ENCODE data around the gene TXNL4B.
"Not testable (repeated sequence)": the region's sequence is repeated elsewhere in the genome, so short reads cannot be mapped to it uniquely, and the experiment has no call there.

TXNL4B gene

DNA sequence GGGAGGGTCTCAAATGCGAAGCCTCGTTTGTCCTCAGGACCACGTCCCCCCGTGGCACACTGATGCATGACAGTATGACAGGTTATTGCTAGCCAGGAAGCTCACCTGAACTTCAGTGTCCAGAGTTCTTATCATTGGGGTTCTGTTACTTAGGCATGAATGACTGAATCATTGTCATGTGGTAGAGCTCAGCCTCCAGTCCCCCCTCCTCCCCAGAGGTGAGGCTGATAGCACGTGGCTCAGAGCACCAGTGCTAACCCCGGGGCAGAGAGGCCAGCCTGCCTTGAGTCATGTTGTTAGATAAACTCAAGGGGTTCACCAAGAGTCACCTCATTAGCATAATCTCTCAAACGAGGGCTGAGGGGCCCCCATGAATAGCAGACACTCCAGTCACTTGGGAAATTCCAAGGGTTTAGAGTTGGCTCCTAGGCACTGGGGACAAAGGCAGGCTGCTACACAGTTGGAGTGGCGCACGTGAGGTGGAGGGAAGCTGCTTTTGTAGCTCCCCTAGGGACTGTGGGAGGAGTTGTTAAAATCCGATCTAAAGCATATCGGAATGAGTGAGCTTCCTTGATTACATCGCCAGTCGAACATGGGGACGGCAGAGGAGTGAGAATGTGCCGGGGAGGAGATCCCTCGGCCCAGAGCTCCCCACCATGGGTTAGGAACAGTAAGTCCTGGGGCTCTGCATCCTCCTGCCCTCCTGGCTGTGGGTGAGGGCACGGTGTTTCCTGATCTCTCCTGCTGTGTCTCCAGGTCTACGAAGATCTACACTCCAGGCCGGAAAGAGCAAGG, 18.4 kb upstream of the TXNL4B start:
- DNase-seq, result no peak

DNA sequence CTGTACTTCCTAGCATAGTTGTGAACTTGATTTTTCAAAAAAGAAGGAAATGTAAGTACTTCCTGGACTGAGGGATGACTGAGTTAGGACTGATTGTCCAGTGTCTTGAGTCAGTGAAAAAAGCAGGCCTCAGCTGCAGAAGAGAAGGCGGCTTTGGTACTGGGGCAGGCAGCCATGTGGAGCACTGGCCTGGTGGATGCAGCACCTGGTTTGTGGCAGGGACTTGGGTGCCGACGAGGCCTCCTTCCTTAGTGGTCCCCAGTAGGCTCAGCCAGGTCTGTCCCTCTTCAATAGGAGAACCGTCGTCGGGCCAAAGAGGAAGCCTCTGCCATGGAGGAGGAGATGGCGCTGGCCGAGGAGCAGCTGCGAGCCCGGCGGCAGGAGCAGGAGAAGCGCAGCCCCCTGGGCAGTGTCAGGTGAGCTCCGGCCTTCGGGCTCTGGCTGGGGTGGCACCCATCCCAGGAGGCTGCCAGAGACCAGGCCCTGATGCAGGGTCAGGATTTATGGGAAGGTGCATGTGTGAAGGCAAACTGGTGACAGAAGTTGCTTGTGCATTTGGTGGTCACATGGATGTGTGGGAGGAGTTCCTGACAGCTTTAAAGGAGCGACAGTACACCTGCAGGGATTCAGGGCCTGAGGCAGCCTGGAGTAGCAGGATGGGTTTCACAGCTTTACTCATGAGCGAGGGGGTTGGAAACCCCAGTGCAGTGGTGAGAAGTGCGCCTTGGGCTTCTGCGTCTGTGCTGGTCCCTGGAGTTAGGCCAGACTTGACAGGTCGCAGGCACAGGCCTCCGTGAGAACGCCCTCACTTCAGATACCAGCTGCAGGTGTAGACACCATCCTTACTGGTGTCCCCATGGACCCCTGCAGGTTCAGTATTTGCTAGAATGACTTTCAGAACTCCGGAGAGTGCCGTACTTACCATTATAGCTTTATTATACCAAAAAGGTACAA, 17.5 kb upstream of the TXNL4B start:
- DNase-seq, result no peak

DNA sequence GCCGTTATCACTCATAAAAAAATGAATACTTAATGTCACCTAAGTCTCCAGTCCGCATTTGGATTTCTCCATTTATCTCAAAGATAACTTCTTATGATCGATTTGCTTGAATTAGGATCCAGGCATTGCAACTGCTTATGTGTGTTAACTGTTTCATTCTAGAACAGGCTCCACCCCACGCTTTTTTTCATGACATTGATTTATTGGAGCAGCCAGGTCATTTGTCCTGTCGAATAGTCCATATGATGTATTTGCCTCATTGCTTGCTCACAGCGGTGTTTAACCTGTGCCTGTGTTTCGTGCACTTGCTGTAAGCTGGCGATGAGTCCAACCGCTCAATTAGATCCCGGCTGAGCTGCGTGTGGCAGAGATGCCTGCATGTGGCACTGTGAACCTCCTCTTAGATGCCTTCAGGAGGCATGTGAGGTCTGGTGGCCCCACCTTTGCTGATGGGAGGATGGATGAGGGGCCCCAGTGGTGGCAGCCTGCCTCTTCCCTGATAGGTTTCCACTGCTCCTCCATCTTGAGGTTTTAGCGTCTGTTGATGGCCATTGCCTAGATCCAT, 16.6 kb upstream of the TXNL4B start:
- no peak for DNase-seq

DNA sequence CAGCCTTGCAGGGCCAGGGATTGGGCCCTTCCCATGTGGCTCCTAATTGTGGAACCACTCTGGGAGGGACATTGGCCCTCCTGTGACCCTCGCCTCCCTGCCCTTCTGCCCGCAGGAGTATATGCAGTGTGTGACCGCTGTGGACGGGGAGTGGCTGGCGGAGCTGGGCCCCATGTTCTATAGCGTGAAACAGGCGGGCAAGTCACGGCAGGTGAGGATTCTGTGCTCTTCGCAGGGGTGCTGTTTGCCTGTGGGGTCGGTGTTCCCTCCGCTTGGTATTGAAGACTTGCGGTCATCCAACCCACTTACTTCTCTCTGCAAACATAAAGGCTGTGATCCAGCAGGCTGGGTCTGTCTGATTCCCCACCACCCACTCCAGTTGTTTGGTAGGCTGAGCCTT, 15.9 kb upstream of the TXNL4B start:
- DNase-seq, result no peak

DNA sequence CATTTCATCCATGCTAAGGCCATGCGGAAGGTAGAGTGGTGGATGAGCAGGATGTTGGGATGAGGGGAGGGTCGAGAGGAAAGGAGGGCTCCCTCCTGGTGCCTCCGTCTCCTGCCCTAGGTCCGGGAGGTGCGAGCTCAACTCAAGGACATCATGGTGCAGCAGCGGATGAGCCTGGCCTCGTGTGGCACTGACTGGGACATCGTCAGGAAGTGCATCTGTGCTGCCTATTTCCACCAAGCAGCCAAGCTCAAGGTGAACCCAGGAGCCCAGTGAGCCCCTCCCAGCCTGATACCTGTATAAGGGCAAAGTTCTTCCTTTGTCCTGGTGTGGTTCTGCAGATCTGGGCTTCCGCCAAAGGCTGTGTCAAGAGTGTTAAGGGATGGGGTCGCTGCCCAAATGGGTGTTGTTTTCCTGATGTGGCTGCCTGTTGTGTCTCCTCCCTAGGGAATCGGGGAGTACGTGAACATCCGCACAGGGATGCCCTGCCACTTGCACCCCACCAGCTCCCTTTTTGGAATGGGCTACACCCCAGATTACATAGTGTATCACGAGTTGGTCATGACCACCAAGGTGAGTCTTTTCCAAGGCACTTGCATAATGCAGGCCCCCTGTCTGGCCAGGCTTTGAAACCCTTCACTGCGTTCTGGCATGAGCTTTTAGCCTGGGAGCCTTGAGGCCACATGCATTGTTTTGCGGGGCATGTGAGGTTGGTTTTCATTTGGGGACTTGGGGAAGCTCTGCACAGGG, 15.1 kb upstream of the TXNL4B start:
- DNase-seq, result no peak

DNA sequence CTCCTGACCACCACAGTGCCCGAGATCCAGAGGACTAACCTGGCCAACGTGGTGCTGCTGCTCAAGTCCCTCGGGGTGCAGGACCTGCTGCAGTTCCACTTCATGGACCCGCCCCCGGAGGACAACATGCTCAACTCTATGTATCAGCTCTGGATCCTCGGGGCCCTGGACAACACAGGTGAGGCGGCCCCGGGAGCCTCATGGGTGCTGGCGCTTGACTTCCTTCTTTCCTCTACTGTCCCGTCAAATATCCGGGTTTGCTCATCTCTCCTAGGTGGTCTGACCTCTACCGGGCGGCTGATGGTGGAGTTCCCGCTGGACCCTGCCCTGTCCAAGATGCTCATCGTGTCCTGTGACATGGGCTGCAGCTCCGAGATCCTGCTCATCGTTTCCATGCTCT, 14.0 kb upstream of the TXNL4B start:
- DNase-seq, result no peak

DNA sequence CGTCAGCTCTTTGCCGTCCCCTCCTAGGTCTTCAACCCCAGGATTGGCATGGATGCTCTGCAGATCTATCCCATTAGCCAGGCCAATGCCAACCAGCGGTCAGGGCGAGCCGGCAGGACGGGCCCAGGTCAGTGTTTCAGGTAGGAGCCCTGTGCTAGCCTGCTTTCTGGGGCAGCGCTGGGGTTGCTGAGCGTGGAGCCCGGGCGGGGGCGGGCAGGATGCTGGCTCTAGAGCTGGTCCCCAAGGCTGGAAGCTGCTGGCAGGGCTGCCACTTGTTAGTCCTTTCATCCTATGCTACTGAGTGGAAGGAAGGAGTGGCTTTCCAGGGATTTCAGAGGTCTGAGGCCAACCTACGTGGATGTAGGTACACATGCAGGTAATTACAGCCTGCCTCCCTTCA, 12.6 kb upstream of the TXNL4B start:
- no peak for DNase-seq

DNA sequence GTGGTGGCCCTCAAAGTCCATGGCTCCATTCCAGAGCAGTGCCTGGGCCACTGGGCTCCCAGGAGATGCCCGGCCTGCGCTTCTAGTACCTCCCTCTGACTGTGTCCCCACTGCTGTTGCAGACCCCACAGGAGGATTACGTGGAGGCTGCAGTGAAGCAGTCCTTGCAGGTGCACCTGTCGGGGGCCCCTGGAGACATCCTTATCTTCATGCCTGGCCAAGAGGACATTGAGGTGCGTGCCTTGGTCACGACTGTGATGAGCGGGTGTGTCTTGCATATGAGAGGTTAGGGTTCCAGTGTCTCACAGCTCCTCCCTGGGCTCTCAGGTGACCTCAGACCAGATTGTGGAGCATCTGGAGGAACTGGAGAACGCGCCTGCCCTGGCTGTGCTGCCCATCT, 11.5 kb upstream of the TXNL4B start:
- no peak for DNase-seq

DNA sequence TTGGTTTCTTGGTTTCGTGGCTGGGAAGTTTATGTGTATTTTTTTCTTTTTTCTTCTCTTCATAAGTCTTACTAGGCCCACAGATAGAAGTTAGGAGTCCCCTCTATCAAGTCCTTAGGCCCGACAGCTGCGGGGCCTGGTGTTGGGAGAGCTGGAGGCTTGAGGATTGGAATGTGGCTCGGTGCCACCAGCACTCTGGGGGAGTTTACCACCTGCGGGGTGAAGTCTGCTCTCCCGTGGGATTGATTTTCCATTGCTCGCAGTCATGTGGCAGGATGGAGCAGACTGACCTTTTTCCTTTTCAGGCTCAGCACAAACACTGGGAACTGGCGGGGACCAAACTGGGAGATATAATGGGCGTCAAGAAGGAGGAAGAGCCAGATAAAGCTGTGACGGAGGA, 7.8 kb upstream of the TXNL4B start:
- DNase-seq, result no peak

DNA sequence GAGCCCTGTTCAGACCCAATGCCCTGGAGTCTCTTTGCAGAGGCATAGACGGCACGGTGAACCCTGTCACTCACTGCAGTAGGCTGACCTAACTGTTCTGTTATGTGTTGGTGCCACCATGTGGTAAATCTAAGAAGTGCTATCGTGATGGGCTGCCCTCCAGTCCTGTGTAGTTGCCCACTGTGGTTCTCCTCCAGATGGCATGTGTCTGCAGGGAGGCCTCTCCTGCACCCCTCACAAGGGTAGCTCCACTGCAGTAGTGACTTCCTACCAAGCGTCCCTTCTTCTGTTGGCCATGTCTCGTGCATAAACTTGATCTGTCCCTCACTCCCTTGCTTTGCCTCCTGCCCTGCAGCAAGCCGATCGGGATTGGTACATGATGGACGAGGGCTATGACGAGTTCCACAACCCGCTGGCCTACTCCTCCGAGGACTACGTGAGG, 6.0 kb upstream of the TXNL4B start:
- peak; percentile 57 for DNase-seq

DNA sequence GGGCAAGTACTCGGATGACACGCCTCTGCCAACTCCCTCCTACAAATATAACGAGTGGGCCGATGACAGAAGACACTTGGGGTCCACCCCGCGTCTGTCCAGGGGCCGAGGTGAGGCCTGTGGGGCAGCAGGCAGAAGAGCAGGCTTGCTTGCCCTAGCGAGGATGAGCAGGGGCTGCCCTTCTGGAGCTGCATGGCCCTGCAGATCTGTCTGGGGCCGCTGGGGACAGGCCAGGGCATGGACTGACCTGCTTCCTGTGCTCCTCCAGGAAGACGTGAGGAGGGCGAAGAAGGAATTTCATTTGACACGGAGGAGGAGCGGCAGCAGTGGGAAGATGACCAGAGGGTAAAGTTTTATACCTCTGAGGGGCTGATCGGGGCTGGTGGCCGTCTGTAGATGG, 5.5 kb upstream of the TXNL4B start:
- no peak for DNase-seq

DNA sequence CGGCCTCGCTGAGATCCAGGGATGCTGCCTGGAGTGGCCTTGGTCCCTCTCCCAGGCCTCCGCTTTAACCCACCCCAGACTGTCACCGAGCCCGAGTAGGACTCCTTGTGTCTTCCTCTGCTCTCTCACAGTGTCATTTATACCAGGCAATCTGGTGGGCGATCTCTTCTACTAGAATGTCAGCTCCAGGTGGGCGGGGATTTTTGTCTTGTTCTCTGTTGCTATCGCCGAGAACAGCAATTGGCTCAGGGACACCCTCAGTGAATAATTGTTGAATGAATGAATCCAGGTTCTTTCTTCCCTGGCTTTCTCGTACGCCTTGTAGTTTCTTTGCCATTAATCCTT, 818 bp upstream of the TXNL4B start:
- DNase-seq, result peak; percentile 26

DNA sequence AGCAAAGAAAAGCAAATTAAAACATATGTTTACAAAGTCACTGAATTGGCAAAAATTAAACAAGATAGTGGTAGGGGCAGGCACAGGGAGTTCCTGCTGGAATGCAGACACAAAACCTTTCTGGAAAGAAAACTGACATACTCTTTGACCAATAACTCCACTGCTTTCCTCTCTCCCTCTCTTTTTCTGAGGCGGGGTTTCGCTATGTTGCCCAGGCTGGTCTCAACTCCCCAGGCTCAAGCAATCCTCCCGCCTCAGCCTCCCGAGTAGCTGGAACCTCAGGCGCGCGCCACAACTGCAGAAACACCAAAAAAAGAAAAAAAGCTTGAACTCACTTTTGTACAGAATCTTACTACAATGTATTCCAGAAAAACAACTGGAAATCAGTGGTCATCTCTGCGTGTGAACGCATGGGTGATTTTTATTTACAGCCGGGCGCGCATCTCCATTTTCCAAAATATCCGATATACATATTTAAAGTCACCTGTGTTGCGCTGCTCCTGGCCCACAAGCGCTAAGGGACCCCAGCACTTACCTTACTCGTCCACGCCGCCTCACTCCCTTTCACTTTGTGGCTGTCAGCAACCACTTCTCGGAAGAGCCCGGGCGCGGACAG, 480 bp downstream of the TXNL4B start:
- no peak for DNase-seq

DNA sequence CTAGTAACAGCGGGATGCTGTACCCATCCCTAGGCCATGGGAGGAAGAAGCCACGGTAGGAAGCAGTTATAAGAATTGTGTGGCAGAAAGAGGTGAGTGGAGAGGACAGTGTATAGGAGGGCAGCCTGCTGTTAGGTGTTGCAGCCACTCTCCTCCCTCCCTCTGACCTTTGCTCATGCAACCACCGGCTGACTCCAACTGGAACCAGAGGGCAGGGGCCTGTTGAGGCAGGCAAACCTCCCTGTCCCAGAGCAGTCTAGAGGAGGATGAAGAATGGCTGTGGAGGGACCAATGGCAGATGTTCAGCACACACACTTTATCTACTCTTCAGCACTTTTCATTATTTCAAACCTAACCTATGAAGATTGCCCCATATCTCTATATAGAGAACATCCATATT, 2.2 kb downstream of the TXNL4B start:
- DNase-seq, result no peak

DNA sequence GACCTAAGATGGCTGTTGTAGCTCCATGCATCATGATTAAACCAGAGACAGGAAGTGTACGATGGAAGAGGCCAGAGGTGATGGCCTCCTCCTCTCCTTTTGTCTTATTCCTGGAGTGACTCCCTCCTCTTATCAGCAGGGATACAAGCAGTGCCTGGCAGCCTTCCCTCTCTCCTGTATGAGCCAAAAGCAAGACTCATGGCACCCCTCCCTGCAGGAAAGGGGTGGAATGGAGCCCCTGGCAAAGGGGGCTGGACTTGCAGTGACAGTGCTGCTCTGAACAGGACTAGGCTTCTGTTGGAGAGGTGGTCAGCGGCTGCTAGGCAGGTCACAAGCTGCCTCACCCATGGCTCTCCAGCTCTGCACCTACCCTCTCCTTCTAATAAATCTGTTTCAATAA, 8.4 kb downstream of the TXNL4B start:
- no peak for DNase-seq

DNA sequence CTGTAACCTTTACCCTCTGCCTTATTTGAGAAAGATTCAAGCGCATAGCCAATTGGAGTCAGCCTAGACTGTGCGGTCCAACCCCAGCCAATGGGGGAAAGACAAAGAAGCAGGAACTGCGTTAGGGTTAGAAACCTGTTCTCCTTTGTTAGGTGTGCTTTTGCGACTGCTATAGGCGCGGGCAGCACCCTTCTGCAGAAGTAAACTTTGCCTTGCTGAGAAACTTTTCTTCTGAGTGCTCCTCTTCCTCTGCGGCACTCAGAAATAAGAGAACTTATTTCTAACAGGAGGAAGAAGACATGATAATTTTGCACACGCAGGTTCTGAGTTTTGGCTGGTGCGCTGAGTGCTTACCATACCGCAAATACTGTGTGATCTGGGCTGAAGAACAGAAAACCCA, 9.0 kb downstream of the TXNL4B start:
- DNase-seq, result no peak

DNA sequence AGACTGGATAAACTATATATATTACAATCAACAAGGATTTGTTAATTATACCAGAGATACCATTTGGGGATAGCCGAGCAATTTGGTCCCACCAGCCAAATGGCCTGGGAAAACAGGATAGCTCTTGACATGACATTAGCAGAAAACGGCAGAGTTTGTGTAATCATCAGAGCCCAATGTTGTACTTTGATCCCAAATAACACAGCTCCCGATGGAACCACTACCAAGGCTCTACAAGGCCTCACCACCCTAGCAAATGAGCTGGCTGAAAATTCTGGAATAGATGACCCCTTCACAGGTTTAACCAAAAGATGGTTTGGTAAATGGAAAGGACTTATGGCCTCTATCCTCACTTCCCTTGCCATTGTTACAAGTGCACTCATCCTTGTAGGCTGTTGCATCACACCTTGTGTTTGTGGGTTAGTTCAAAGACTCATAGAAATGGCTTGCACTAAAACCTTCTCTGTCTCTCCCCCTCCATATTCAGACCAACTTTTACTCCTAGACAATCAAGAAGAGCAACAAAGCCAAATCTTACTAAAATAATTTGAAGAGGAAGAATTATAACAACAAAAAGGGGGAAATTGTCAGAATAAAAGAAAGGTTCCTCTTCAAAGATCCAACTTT, 9.5 kb downstream of the TXNL4B start:
- no peak for DNase-seq

DNA sequence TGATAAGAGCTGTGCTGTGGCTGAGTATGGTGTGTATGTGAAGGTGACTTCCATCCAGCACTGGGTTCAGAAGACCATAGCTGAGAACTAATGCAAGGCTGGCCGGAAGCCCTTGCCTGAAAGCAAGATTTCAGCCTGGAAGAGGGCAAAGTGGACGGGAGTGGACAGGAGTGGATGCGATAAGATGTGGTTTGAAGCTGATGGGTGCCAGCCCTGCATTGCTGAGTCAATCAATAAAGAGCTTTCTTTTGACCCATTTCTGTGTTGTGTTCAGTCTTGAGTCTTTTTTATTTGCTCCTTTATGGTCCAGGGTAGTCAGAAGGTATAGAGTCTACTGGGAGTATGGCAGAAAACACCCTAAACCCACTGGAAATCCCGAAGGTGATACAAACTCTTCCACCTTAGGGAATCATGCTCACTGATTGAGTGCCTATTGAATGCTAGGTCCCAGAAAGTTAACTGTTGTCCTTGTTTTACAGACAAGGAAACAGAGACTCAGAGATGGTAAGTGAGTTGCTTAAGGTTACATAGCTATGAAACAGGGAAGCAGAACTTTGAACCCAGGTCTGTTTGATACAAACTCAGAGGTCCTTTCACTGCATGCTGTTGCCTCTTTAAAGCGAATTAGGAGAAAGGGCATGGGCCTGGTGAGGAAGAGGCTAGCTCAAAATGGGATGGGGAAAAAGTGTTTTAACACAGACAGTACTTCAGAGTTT, 16.3 kb downstream of the TXNL4B start:
- DNase-seq, result not testable (repeated sequence)

DNA sequence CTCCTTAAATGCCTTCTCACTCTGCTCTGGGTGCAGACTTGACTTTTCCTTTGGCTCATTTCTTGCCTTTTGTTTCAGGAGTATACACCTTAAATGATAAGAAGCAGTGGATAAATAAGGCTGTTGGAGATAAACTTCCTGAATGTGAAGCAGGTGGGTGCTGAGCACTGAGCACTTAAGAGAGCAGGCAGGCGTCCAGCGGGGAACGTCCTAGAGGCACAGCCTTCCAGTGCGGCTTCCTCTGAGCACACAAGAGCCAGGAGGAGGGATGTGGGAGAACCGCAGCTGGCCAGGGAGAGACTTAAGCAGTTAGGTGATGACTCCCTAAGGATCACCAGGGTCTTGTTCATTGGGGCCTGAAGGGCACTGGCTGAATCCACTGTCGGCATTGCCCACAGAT, 18.4 kb downstream of the TXNL4B start:
- not testable (repeated sequence) for DNase-seq

DNA sequence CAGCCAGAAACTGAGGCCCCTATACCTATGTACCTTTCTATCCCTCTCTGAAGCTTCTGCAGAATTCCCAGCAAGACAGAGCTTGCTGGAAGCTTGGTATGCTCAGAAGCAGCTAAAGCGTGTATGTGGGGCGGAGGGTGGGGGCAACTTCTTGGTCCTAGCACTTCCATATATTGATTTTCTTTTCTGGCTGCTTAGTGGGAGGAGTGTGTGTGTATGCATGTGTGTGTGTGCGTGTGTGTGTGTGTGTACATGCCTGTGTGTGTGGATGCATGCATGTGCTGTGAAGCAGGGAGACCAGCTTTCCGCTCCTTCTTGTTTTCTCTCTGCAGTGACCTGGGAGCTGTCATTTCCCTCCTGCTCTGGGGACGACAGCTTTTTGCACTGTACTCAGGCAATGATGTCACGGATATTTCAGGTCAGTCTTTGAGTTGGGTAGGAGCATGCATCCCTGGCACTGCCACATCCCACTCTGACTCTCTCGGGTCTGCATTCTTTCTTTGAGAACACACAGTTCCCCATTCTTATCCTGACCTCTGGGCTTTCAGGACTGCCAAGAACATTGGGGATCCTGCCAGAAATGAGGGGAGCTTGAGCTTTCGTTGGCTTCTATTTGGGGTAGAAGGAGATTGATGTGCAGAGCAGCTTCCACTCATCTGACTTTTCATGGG, 19.7 kb downstream of the TXNL4B start:
- no peak for DNase-seq

Measured in CD4-positive, alpha-beta T cell treated with Interleukin-17A for 1 hour (primary cell).